GM19397 (cell line): Measurements from ENCODE around the gene FOLR1.

ENCODE experiments used
- ATAC-seq: cut with Tn5 transposase; IDR thresholded peaks from one replicate; pipeline ENCODE4 v1.9.1; 2021; ENCODE audit warnings: mild to moderate bottlenecking, moderate library complexity; ENCODE audit not compliant: unreplicated experiment

FOLR1 gene

DNA sequence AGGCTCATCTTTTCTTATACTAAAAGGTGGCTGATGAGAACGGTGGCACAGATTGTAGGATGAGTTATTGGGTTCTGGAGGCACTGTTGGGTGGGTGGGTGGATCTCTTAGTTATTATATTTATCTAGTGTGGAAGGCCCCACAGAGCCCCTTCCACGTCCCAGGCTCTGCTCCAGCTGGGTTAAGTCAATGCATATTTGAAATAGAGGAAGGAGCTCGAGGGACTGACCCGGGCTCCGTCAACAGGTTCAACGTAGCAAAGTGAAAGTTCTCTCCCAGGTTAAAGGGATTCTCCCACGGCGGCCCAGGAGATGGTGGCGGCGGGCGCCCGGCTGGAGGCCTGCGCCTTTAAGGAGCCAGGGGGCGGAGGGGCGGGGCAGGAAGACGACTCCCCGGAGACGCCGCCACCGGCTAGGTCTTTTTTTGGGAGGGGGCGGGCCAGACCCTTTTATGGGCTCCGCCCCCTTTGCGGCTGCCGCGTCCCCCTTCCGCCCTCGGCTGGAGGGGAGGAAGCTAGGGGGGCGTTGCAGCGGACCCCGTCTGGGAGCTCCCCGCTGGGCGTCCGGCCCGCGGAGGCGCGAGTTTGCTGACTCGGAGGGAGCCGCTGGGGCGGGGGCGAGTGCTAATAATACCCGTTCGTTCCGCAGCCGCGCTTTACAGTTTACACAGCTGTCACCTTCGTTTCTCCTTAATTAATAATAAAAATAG, 31.1 kb downstream of the FOLR1 start:
- ATAC-seq: peak; percentile 69

DNA sequence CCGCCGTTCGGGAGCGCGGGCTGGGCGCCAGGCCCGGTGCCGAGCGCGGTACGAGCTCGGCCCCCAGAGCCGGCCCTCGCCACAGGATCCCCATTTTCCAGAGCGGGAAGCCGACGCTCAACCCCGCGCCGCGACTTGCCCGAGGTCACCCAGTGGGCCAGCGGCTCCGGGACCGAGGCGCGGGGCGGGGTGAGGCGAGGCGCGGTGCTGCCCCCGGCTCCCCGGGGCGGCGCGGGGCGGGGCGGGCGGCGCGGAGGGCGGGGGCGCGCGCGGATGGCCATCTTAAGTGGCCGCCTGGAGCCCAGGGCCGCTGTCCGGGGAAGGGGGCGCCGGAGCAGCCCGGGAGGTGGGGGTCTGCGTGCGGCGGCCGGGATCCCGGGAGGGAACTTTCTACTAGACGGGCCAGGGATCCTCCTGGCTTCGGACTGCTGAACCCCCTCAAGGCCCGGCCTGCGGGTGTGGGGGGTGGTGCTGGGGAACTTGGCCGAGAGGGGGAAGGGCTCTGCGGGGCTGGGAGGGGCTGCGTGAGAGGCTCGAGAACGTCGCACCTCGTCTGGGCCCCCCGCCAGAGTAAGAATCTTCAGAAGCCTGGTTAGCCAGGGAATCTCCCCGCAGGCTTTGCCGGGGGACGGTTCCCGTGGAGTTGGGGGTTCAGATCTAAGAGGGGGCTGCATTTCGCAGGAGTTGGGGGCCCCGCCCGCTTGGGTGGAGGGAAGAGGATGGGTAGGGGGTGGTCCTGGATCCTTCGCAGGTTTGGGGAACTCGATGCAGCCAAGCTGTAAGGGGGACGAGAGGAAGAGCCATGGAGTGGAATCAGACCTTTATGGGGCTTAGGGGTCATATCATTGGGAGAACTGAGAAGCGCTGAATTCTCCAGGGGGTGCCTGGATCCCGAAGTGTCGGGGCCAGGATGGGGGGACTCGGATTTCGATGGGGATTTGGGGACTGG, 31.9 kb downstream of the FOLR1 start:
- ATAC-seq: peak; percentile 49

DNA sequence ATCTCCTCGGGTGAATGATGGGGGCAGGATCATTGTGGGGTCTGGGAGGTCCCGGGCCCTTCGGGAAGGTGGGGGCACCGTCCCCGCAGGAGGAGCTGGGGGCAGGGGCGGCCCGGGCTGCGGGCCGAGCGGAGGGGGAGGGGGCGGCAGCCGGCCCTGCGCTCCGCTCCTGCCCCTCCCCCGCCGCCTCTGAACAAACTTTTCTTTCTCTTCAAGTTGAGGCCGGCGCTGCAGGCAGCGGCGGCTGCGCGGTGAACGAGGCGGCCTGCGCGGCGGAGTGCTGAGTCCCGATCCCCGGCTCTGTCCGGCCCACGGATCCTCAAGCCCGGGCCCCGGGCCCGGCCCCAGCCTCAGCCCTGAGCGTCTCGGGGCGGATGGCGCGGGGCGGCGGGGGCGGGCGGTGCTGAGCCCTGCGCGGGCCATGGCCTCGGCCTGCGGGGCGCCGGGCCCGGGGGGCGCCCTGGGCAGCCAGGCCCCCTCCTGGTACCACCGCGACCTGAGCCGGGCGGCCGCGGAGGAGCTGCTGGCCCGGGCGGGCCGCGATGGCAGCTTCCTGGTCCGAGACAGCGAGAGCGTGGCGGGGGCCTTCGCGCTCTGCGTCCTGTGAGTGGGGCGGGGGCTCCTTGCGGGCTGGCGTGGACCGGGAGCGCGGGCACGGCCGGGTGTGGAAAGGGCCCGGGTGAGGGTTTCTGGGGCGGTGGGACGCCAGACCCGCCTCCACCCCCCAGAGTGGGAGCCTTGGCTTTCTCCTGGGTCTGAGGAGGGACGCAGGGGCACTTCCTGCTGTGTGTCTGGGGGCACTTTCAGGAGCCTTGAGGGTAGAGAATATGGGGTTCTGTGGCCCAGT, 32.8 kb downstream of the FOLR1 start, which contains the start of gene INPPL1:
Gene INPPL1 (plus strand): TSS at position 204 of the 847 bp plus-strand sequence. CDS start 218 bp downstream, at position 422.
- no peak for ATAC-seq

DNA sequence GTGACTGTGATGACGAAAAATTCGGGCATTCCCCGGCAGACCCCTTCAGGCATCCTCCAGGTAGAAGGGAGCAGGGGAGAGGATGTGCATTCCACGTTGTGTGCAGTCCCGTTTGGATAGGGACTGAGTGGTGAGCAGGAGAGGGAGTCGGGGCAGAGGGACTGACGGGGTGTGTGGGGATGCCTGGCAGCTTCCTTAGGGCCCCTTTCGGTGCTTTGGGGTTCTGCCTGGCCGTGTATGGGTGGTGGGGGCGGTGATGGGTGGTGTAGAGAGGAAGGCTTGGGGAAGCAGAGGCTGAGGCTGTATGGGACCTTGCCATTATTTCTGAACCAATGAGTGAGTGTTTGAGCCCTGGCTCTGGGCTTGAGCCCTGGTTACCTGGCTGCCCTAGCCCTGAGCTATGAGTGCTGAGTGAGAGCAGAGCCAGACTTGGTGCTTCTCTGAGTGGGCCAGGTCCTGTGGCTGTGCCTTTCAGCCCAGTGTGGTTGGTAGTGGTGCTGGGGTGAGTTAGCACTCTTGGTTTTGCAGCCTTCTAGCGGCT, 33.5 kb downstream of the FOLR1 start:
- ATAC-seq: no peak

DNA sequence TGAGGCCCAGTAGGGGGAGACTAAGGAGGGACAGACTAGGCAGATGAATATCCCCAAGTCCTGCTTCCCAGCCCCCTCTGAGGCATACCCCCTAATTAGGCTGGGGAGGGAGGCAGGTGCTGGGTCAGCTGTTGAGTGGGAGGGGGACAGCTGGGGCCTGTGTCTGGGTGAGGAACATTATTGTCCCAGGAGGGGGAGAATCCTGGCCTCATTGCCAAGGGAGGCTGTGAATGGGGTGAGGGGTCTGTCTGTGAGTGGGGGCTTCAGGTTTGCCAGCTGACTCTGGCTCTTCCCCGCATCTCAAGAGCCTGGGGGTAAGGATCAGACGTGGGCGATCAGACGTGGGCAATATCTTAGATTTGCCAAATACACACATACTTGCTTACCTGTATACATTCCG, 34.8 kb downstream of the FOLR1 start:
- no peak for ATAC-seq

DNA sequence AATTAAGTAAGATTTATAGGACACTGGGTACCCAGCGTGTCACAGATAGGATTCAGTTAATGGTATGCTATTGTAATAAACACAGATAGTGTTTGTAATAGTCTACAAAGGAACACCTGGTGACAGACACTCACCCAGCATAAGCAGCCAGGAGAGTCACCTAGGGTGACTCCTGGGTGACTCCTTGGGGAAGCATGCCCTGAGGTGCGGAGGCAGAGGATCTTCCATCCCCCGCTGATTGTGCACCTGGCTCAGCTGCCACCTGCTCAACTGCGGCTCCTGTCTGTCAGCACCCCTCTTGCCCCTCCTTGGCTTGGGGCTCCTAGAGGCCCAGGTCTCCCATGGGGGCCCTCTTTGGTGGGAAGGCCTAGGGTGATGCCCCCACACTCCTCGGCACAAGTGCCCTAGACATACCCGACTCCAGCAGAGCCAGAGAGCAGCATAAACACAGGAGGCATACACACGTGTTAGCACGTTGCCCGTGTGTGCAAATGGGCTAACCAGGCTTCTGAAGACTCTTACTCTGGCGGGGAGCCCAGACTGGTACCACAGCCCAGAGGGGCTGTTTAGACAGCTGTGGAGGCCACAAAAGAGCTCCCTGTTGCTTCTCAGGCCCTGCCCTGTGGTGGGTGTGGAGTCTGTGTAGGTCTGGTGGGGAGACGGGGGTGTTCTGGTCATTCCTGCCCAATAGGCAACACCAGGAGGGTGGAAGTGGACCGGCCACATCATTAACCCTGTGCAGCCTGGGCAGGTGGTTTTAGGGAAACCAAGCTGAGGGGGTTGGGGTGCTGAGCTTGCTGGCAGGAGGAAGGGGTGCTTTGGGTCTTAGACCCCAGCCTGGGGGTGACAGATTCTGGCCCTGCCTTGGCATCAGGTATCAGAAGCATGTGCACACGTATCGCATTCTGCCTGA, 35.6 kb downstream of the FOLR1 start:
- no peak for ATAC-seq

DNA sequence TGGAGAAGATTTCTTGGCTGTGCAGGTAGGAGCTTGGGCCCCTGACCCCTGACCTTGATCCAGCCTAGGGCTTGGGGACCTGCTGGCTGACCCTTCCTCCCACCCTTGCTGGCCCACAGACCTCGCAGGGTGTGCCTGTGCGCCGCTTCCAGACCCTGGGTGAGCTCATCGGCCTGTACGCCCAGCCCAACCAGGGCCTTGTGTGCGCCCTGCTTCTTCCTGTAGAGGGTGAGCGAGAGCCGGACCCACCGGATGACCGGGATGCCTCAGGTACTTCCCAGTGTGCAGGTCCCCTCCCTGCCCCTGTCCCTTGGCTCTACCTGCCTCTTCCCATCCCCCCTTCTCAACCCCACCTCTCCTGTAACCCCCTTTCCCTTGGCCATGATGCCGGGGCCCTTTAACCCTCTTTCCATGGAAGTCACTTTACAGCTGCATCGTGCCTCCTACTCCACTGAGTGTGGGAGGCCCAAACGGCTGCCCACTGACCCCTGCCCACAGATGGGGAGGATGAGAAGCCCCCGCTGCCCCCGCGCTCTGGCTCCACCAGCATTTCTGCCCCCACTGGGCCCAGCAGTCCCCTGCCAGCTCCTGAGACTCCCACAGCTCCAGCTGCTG, 36.4 kb downstream of the FOLR1 start:
- ATAC-seq: no peak

DNA sequence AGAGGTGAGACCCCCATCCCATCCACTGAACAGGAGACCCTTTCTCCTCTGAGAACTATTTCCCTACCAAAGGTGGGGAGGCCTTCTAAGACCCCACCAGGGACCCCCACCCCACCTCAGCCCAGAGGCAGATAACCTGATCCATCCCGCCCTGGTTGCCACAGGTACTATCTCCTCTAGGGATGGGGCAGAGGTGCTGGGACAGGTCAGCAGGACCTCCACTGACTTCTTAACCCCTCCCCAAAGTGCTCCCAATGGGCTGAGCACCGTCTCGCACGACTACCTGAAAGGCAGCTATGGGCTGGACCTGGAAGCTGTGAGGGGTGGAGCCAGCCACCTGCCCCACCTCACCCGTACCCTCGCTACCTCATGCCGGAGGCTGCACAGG, 36.9 kb downstream of the FOLR1 start:
- ATAC-seq: no peak

DNA sequence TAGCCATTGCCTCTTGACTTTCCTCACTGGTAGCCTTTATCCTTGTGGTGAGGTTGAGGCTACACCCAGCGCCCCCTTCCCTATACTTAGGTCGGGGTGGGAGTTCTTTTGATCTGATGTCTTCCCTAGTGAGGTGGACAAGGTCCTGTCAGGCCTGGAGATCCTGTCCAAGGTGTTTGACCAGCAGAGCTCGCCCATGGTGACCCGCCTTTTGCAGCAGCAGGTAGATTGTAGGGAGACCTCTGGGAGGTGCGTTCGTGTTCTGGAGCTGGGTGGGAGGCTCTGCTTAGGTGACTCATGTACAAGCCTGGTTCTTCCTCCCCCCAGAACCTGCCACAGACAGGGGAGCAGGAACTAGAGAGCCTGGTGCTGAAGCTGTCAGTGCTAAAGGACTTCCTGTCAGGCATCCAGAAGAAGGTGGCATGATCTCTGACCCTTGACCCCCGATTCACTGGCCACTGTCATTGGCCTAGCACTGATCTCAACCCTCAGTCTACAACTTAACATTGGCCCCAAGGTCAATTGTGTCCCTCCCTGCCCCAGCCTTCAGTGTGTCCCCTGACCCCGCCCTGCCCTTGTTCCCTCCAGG, 37.5 kb downstream of the FOLR1 start:
- no peak for ATAC-seq

DNA sequence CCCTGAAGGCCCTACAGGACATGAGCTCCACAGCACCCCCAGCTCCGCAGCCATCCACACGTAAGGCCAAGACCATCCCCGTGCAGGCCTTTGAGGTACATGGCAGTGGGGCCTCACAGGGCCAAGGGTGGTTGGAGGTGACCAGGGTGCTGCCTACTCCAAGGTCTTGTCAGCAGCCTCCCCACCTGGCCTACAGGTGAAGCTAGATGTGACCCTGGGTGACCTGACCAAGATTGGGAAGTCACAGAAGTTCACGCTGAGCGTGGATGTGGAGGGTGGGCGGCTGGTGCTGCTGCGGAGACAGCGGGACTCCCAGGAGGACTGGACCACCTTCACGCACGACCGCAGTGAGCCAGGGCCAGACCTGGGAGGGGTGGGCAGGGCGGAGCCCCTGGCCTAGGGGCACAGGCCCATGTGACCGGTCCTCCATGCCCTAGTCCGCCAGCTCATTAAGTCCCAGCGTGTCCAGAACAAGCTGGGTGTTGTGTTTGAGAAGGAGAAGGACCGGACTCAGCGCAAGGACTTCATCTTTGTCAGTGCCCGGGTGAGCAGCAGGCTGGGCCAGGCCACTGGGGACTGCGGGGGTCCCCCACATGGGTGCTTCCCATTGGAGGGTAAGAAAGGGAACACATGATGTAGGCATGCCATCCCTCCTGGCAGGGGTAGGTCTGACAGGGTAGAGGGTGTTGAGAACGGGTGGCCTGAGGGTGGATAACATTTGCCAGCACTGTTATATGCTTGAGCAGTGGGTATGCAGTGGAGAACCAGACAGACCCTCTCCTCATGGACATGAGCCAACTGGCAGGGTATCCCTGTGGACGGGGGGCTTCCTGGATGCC, 38.2 kb downstream of the FOLR1 start:
- ATAC-seq: no peak

DNA sequence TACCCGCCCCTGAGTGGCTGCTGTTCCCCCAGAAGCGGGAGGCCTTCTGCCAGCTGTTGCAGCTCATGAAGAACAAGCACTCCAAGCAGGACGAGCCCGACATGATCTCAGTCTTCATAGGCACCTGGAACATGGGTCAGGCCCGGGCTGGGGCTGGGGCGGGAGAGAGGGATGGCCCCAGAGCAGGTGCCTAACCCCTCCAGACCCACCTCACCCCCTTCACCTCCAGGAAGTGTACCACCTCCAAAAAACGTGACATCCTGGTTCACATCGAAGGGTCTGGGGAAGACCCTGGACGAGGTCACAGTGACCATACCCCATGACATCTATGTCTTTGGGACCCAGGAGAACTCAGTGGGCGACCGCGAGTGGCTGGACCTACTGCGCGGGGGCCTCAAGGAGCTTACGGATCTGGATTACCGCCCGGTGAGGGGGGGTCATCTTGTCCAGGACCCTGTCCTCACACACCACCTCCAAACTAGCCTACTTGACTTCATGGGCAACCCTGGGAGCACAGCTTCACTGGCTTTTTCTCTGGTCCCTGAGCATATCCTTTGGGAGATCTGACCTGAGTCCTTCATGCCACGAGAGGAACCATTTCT, 38.9 kb downstream of the FOLR1 start:
- no peak for ATAC-seq

DNA sequence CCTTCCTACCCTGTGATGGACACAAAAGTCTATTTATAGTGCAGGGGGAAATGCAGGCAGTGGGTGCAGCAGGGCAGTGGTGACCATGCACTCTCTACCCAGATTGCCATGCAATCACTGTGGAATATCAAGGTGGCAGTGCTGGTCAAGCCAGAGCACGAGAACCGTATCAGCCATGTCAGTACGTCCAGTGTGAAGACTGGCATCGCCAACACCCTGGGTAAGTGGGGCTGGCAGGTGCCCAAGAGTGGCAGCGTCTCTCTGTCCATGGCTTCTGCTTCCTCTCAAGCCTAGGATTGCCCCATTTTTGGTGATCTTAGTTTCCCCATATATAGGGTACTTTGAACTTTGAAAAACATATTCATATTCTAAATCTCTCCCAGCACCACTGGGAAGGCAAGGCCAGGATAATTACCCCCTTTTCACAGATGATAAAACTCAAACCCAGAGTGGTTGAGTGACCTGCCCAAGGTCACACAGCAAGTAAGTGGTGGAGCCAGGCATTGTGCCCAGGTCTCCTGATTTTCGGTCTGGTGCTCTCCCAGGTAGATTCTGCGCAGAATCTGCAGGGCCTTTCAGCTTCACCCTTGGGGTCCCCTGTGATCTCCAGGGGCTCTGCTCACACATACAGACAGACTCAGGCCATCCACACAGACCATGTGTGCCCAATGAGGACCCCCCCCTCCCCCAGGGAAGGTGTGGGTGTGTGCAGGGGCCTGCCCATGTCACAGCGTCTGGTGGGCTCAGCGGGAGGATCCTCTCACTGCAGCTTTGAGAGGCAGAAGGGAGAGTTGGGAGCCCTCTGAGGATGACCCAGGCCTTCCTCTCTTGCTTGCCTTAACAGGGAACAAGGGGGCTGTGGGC, 39.7 kb downstream of the FOLR1 start:
- ATAC-seq: no peak

DNA sequence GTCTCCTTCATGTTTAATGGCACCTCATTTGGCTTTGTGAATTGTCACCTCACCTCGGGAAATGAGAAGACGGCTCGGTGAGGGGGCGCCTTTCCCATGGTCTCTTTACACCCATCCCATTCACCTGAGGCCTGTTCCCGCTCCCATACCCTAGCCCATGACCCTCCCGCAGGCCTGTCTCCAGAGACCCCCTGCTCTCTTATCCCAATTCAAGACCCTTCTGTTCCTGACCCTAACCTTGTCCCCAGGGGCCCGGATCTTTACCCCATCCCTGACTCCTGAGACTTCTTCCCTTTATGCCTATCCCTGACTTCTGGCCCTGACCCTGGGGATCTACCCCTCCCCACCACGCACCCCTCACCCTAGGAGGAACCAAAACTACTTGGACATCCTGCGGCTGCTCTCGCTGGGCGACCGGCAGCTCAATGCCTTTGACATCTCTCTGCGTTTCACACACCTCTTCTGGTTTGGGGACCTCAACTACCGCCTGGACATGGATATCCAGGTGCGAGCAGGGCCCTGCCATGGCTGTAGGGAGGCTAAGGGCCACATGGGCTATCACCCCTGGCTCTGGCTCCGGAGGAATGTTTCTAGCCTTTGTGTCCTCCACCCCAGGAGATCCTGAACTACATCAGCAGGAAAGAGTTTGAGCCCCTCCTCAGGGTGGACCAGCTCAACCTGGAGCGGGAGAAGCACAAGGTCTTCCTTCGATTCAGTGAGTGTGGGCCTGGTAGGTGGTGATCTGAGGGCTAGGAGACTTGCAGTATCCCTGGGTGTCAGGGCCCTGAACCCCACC, 40.5 kb downstream of the FOLR1 start:
- no peak for ATAC-seq

DNA sequence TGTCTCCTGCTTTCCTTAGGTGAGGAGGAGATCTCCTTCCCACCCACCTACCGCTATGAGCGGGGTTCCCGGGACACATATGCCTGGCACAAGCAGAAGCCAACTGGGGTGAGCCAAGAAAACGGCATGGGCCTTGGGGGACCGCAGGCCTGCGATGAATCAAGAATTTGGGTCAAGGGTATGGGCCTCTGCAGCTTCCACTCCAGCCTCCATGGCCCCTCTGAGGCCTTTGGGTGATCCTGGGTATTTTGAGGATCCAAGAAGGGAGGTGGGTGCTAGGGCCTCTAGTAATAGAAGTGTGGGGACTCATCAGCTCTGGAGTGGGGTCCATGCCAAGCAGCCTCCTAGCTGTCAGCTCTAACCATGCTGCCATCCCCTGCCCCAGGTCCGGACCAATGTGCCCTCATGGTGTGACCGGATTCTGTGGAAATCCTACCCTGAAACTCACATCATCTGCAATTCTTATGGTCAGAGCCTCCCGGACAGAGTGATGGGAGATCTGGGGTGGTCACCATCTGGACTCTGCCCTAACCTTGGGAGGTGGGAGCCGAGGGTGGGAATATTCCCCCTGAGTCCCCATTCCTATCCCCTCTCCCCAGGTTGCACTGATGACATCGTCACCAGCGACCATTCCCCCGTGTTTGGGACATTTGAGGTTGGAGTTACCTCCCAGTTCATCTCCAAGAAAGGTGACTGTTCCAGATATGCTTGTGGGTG, 41.3 kb downstream of the FOLR1 start:
- no peak for ATAC-seq

DNA sequence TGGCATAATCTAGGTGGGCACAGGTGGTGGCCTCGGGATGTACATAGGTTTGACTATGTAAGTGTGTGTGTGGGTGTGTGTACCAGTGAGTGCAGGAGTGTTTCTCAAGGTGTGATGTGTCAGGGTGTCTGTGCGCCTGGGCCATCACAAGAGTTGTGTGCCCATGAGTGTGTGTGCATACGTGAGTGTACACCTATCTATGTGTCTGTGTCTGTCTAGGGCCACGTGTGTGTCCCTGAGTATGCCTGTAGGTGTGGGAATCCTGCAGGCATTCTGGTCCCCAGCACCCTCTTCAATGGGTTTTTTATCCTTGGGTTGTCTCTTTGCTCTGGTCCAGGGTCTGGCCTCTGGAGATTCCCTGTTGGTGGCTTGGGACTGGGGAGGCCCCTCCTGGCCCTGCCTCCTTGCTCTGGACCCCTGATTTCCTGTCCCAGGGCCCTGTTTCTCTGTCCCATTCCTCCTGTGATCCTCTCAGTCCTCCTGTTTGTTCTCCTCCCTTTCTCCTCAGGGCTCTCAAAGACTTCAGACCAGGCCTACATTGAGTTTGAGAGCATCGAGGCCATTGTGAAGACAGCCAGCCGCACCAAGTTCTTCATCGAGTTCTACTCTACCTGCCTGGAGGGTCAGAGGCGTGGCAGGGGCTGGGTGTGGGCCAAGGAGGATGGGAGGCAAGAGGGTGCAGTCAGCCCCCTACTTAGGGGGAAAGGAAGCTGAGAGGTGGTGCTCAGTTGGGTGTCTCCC, 42.0 kb downstream of the FOLR1 start:
- no peak for ATAC-seq
